OCI-LY3 (cell line): Measurements from ENCODE around the gene RAB9B.

Experiments
- H2AFZ ChIP-seq: fragments of 200-600, 300-600 bp; shearing (Covaris generic); 2 replicates; pipeline ENCODE4 v1.6.0; 2014; ENCODE audit warnings: antibody characterized with exemption, low read depth, low read length
- H3K27ac ChIP-seq: fragments of 200-600, 300-600 bp; sonication (generic); 2 replicates; pipeline ENCODE4 v1.5.1; 2014; ENCODE audit warnings: mild to moderate bottlenecking, low read length, moderate library complexity, mixed read lengths
- H3K27me3 ChIP-seq: fragments of 200-600, 300-600 bp; sonication (generic); 2 replicates; pipeline ENCODE4 v1.6.1; 2014; ENCODE audit warnings: low read depth, low read length, mixed read lengths
- H3K36me3 ChIP-seq: fragments of 200-600, 300-600 bp; sonication (generic); replicated peaks from 2 replicates; pipeline ENCODE3; 2014; ENCODE audit warnings: low read depth, low read length, mixed read lengths
- H3K4me1 ChIP-seq: fragments of 300-600, 200-600 bp; sonication (generic); 2 replicates; pipeline ENCODE4 v1.6.1; 2014; ENCODE audit warnings: low read length, mixed read lengths
- H3K4me2 ChIP-seq: fragments of 200-600, 300-600 bp; sonication (generic); 2 replicates; pipeline ENCODE4 v1.6.1; 2014; ENCODE audit warnings: low read length, mixed read lengths
- H3K4me3 ChIP-seq: fragments of 300-600, 200-600 bp; sonication (generic); 2 replicates; pipeline ENCODE4 v1.5.1; 2014; ENCODE audit warnings: antibody characterized with exemption, mild to moderate bottlenecking, low read length, moderate library complexity
- H3K79me2 ChIP-seq: fragments of 300-600, 200-600 bp; shearing (Covaris generic); 2 replicates; pipeline ENCODE4 v1.6.1; 2014; ENCODE audit warnings: mild to moderate bottlenecking, low read length, mixed read lengths
- H3K9ac ChIP-seq: fragments of 300-600, 200-600 bp; shearing (Covaris generic); 2 replicates; pipeline ENCODE4 v1.6.0; 2014; ENCODE audit warnings: mild to moderate bottlenecking, low read length, moderate library complexity
- H3K9me3 ChIP-seq: fragments of 200-600, 300-600 bp; shearing (Covaris generic); 2 replicates; pipeline ENCODE4 v1.6.1; 2014; ENCODE audit warnings: low read length, mixed read lengths; ENCODE audit not compliant: insufficient read depth
- H4K20me1 ChIP-seq: fragments of 200-600, 300-600 bp; sonication (generic); 2 replicates; pipeline ENCODE4 v1.6.1; 2016; ENCODE audit warnings: low read length, mixed read lengths; ENCODE audit not compliant: insufficient read depth
- CTCF ChIP-seq: fragments of 200-600, 300-600 bp; sonication (generic); IDR thresholded peaks from 2 replicates; pipeline ENCODE4 v1.5.1; 2014; ENCODE audit warnings: antibody characterized with exemption, low read length, low read depth
- EZH2phosphoT487 ChIP-seq: fragments of 200-600 bp; shearing (Covaris generic); IDR thresholded peaks from 2 replicates; pipeline ENCODE4 v1.6.1; 2018; ENCODE audit warnings: antibody characterized with exemption, mixed run types, low read depth

The RAB9B gene

GRCh38 chrX:103783196-103783595 is 48.9 kb downstream of the RAB9B start:
- no peak overlapping the region for H3K9ac ChIP-seq
- no peaks in the 10 kb centered on the region for H3K79me2 ChIP-seq
- no peaks in the 10 kb centered on the region for H3K36me3 ChIP-seq
- peaks cover 5% of the 10 kb centered on the region for H3K4me1 ChIP-seq
- no peak overlapping the region for H3K27ac ChIP-seq
- H3K4me2 ChIP-seq, result no peak overlapping the region
- H3K27me3 ChIP-seq, result 0 out of 2 replicates have a peak, but pooled peaks cover 2% of the 10 kb centered on the region
- H2AFZ ChIP-seq, result no peak overlapping the region
- no peaks in the 10 kb centered on the region for H3K9me3 ChIP-seq
- H3K4me3 ChIP-seq, result no peak overlapping the region
- TF ChIP-seq CTCF (no peak), EZH2phosphoT487 (no peak)
- no peaks in the 10 kb centered on the region for H4K20me1 ChIP-seq

GRCh38 chrX:103782640-103783039 is 49.4 kb downstream of the RAB9B start:
- Histone ChIP-seq H3K27me3 (0 out of 2 replicates have a peak, but pooled peaks cover 3% of the 10 kb centered on the region), H3K9ac (no peak overlapping the region), H3K4me2 (no peak overlapping the region), H4K20me1 (no peaks in the 10 kb centered on the region), H3K9me3 (no peaks in the 10 kb centered on the region), H3K79me2 (no peaks in the 10 kb centered on the region), H2AFZ (no peak overlapping the region), H3K4me1 (no peaks in the 10 kb centered on the region; the same call in 1 of the 2 replicates), H3K27ac (no peak overlapping the region), H3K36me3 (no peaks in the 10 kb centered on the region), H3K4me3 (no peak overlapping the region)
- TF ChIP-seq CTCF, result no peak
- no peak for TF ChIP-seq EZH2phosphoT487

- Histone ChIP-seq H3K36me3 (no peaks in the 10 kb centered on the region), H3K9me3 (no peaks in the 10 kb centered on the region), H3K4me1 (no peaks in the 10 kb centered on the region), H2AFZ (no peak overlapping the region), H3K9ac (no peak overlapping the region), H3K27me3 (0 out of 2 replicates have a peak, but pooled peaks cover 3% of the 10 kb centered on the region), H3K4me3 (no peak overlapping the region), H3K79me2 (no peaks in the 10 kb centered on the region), H4K20me1 (no peaks in the 10 kb centered on the region), H3K27ac (no peak overlapping the region), H3K4me2 (no peak overlapping the region)
- TF ChIP-seq EZH2phosphoT487 (no peak), CTCF (no peak)
Observed at GRCh38 chrX:103781706-103782105, 50.4 kb downstream of the RAB9B start.

GRCh38 chrX:103781062-103781402 is 51.0 kb downstream of the RAB9B start:
- Histone ChIP-seq H3K9me3 (no peaks in the 10 kb centered on the region), H3K4me1 (no peaks in the 10 kb centered on the region), H4K20me1 (no peaks in the 10 kb centered on the region), H3K27ac (no peak overlapping the region), H3K79me2 (no peaks in the 10 kb centered on the region), H3K36me3 (no peaks in the 10 kb centered on the region), H3K27me3 (0 out of 2 replicates have a peak, but pooled peaks cover 3% of the 10 kb centered on the region), H3K4me3 (no peak overlapping the region), H2AFZ (no peak overlapping the region), H3K4me2 (no peak overlapping the region), H3K9ac (no peak overlapping the region)
- TF ChIP-seq EZH2phosphoT487, result no peak
